A673 (cell line): ENCODE results near the gene GABRA5. TPM values are rescaled to one million over a fixed set of nuclear protein-coding genes. Genes with fewer than 3 reads are reported as not detected.

ENCODE experiments used
- BruUV-seq: library from RNA; stranded (reverse); fragments of 400-500 nt; replicated peaks from 2 replicates; lab custom pipeline; 2021; lab: Mats Ljungman, UMichigan
- CTCF ChIA-PET: fragments of 300-600 bp; sonication (Branson Sonifier 250); formaldehyde crosslinking; loops from one replicate; lab custom pipeline; 2022; ENCODE audit warnings: antibody characterized with exemption; lab: Charles Lee
- POLR2A ChIA-PET: fragments of 300-600 bp; sonication (Branson Sonifier 250); formaldehyde crosslinking; loops from one replicate; lab custom pipeline; 2022; ENCODE audit warnings: antibody characterized with exemption; ENCODE audit not compliant: low non-redundant PET; lab: Charles Lee
- DNase-seq: peaks from one replicate; pipeline ENCODE4 v3.0.0-alpha.2; 2015; ENCODE audit warnings: low spot score
- H3K27ac ChIP-seq: fragments of 200-600 bp; sonication (generic); 2 replicates; pipeline ENCODE4 v1.5.1; 2016; ENCODE audit warnings: mixed run types, low read depth, mild to moderate bottlenecking, mixed read lengths, antibody characterized with exemption, low read length; ENCODE audit not compliant: poor library complexity, severe bottlenecking
- H3K27me3 ChIP-seq: fragments of 200-600 bp; sonication (generic); replicated peaks from 2 replicates; pipeline ENCODE4 v1.6.1; 2017; ENCODE audit warnings: mixed run types, low read depth, mild to moderate bottlenecking, mixed read lengths, antibody characterized with exemption, low read length; ENCODE audit not compliant: insufficient read depth, poor library complexity
- H3K36me3 ChIP-seq: fragments of 200-600 bp; sonication (generic); 2 replicates; pipeline ENCODE4 v1.6.1; 2016; ENCODE audit warnings: mixed run types, mild to moderate bottlenecking, mixed read lengths, antibody characterized with exemption, low read length; ENCODE audit not compliant: insufficient read depth, poor library complexity, severe bottlenecking
- H3K4me1 ChIP-seq: fragments of 200-600 bp; sonication (generic); 2 replicates; pipeline ENCODE4 v1.6.1; 2017; ENCODE audit warnings: mixed run types, mild to moderate bottlenecking, mixed read lengths, antibody characterized with exemption, low read length; ENCODE audit not compliant: insufficient read depth, poor library complexity, severe bottlenecking
- H3K4me3 ChIP-seq: fragments of 200-600 bp; sonication (generic); 2 replicates; pipeline ENCODE4 v1.5.1; 2016; ENCODE audit warnings: low read depth, mixed run types, mild to moderate bottlenecking, mixed read lengths, low read length; ENCODE audit not compliant: poor library complexity, severe bottlenecking
- H3K9me3 ChIP-seq: fragments of 200-600 bp; sonication (generic); 2 replicates; pipeline ENCODE4 v1.6.1; 2016; ENCODE audit warnings: mixed run types, low read depth, mild to moderate bottlenecking, mixed read lengths, antibody characterized with exemption, low read length; ENCODE audit not compliant: poor library complexity, severe bottlenecking
- CTCF ChIP-seq: fragments of 300-800, 200-600 bp; sonication (generic); conservative IDR thresholded peaks from 2 replicates; pipeline ENCODE4 v1.5.1; 2017; ENCODE audit warnings: low read depth, mild to moderate bottlenecking, antibody characterized with exemption, low read length, moderate library complexity, mixed read lengths
- EZH2 ChIP-seq: fragments of 200-600 bp; sonication (generic); IDR thresholded peaks from 2 replicates; pipeline ENCODE4 v1.6.1; 2017; ENCODE audit warnings: borderline replicate concordance, low read depth, mild to moderate bottlenecking, mixed read lengths, antibody characterized with exemption, low read length; ENCODE audit not compliant: poor library complexity, severe bottlenecking
- intact Hi-C: fragments of 100-400 bp; cut with micrococcal nuclease; formaldehyde crosslinking; loops from one replicate; pipeline ENCODE4 v1.10.0; 2022; ENCODE audit not compliant: unreplicated experiment
- total RNA-seq: library from RNA; stranded (reverse); gene quantifications from 2 replicates; pipeline ENCODE4 v1.2.3, GENCODE V29; 2021

The GABRA5 gene
- total RNA-seq, 1 experiment from 2014 or later, result not detected

- H3K4me1 ChIP-seq, result no peaks in the 10 kb centered on the region
- no peaks in the 10 kb centered on the region for H3K27me3 ChIP-seq
- BruUV-seq, result no TSS peak
- TF ChIP-seq CTCF (no peak), EZH2 (no peak)
- intact Hi-C loops, result no loop called here
- no peak overlapping the region for H3K27ac ChIP-seq
- no peaks in the 10 kb centered on the region for H3K36me3 ChIP-seq
- no peak overlapping the region for H3K4me3 ChIP-seq
- POLR2A ChIA-PET, result no interaction called here
- no peaks in the 10 kb centered on the region for H3K9me3 ChIP-seq
- CTCF ChIA-PET, result no interaction called here
- no peak for DNase-seq
Observed at GRCh38 chr15:26883466-26883865, 16.6 kb downstream of the GABRA5 start.

GRCh38 chr15:26886566-26886965 lies 19.7 kb downstream of the GABRA5 start:
- Histone ChIP-seq H3K36me3 (no peaks in the 10 kb centered on the region), H3K27me3 (no peaks in the 10 kb centered on the region), H3K27ac (no peak overlapping the region), H3K4me3 (no peak overlapping the region), H3K9me3 (no peaks in the 10 kb centered on the region), H3K4me1 (no peaks in the 10 kb centered on the region)
- intact Hi-C loops, result no loop called here
- ChIA-PET POLR2A (no interaction called here), CTCF (no interaction called here)
- TF ChIP-seq CTCF (no peak), EZH2 (no peak)
- DNase-seq, result no peak
- BruUV-seq, result no TSS peak

GRCh38 chr15:26887926-26888666 lies 21.2 kb downstream of the GABRA5 start:
- TF ChIP-seq CTCF (no peak), EZH2 (no peak)
- CTCF ChIA-PET, result no interaction called here
- POLR2A ChIA-PET, result no interaction called here
- BruUV-seq, result no TSS peak
- Histone ChIP-seq H3K4me1 (no peaks in the 10 kb centered on the region), H3K27ac (no peak overlapping the region), H3K4me3 (no peak overlapping the region), H3K36me3 (no peaks in the 10 kb centered on the region), H3K27me3 (no peaks in the 10 kb centered on the region), H3K9me3 (no peaks in the 10 kb centered on the region)
- DNase-seq, result no peak
- intact Hi-C loops, result no loop called here
